ENCODE results near the gene AKT1S1. TPM values are rescaled to one million over a fixed set of nuclear protein-coding genes. Genes with fewer than 3 reads are reported as not detected.

The AKT1S1 gene
- total RNA-seq, 2 experiments from 2014 or later, result 15.1 to 15.8 TPM

DNA sequence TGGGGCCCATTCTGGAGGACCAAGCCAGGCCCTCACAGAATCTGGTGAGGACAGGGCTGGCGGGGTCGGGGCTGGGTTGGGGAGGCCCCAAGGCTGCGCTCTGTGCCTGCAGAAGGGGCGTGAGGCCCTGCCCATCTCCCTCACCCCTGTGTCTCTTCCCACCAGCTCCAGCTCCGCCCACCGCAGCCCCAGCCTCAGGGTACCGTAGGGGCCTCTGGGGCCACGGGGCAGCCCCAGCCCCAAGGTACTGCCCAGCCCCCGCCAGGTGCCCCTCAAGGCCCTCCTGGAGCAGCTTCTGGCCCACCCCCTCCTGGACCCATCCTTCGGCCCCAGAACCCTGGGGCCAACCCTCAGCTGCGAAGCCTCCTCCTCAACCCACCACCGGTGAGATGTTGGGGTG is 41.6 kb downstream of the AKT1S1 start:
- Mint-ChIP-seq H3K4me1 (ENCODE audit: low read depth) (no peaks in the 10 kb centered on the region), H3K4me3 (no peak overlapping the region), H3K9me3 (no peaks in the 10 kb centered on the region), H3K27me3 (no peaks in the 10 kb centered on the region), H3K27ac (no peak overlapping the region), H3K36me3 (ENCODE audit: low read depth) (peaks cover 51% of the 10 kb centered on the region)
- no peak for DNase-seq
- Histone ChIP-seq H3K9me3 (ENCODE audit: control insufficient read depth in 1 of 2, insufficient read depth in 1 of 2, low read length in 2 of 2) (no peaks in the 10 kb centered on the region), H3K4me3 (ENCODE audit: low read length) (no peak overlapping the region), H3K27me3 (ENCODE audit: control insufficient read depth in 1 of 2, insufficient read depth in 2 of 2, low read length in 2 of 2) (no peaks in the 10 kb centered on the region), H3K36me3 (ENCODE audit: insufficient read depth, low read length) (peaks cover 65% of the 10 kb centered on the region), H3K4me1 (ENCODE audit: insufficient read depth, low read length) (no peaks in the 10 kb centered on the region), H3K27ac (ENCODE audit: low read depth in 1 of 2, low read length in 2 of 2) (no peak overlapping the region)
- ChIA-PET CTCF (no interaction called here), POLR2A (interaction anchor here (1.1 kb wide), 1 partner anchor 32 kb away, joined by 4 read pairs; the partner anchor contains the start of gene PNKP)
- intact Hi-C loops (cut with DNase I, micrococcal nuclease), result no loop called here
- TF ChIP-seq, protein P1, sequence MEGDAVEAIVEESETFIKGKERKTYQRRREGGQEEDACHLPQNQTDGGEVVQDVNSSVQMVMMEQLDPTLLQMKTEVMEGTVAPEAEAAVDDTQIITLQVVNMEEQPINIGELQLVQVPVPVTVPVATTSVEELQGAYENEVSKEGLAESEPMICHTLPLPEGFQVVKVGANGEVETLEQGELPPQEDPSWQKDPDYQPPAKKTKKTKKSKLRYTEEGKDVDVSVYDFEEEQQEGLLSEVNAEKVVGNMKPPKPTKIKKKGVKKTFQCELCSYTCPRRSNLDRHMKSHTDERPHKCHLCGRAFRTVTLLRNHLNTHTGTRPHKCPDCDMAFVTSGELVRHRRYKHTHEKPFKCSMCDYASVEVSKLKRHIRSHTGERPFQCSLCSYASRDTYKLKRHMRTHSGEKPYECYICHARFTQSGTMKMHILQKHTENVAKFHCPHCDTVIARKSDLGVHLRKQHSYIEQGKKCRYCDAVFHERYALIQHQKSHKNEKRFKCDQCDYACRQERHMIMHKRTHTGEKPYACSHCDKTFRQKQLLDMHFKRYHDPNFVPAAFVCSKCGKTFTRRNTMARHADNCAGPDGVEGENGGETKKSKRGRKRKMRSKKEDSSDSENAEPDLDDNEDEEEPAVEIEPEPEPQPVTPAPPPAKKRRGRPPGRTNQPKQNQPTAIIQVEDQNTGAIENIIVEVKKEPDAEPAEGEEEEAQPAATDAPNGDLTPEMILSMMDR (IDR thresholded peaks at IDR 0.05), result no peak
- ATAC-seq (ENCODE audit: poor library complexity), result no peak

DNA sequence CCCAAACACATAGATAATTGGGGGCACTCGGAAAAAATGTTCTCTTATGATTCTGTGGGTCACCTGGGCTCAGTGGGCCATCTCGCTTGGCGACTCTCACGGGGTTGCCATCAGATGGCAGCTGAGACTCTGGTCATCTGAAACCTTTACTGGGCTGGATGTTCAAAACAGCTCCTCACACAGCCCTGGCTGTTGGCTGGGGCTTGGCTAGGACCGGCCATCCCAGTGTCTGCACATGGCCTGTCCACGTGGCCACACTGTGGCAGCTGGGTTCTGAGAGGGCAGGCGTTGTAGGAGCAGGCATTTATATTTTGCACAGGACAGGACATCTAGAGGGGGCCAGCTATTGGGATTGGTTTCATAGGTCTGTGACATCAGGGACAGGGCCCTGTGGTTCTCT is 43.6 kb downstream of the AKT1S1 start:
- DNase-seq, result no peak
- Histone ChIP-seq H3K4me1 (ENCODE audit: insufficient read depth, low read length) (no peaks in the 10 kb centered on the region), H3K27me3 (ENCODE audit: control insufficient read depth in 1 of 2, insufficient read depth in 2 of 2, low read length in 2 of 2) (no peaks in the 10 kb centered on the region), H3K4me3 (ENCODE audit: low read length) (no peak overlapping the region), H3K27ac (ENCODE audit: low read depth in 1 of 2, low read length in 2 of 2) (no peak overlapping the region), H3K36me3 (ENCODE audit: insufficient read depth, low read length) (peaks cover 84% of the 10 kb centered on the region), H3K9me3 (ENCODE audit: control insufficient read depth in 1 of 2, insufficient read depth in 1 of 2, low read length in 2 of 2) (no peaks in the 10 kb centered on the region)
- Mint-ChIP-seq H3K36me3 (ENCODE audit: low read depth) (peaks cover 49% of the 10 kb centered on the region), H3K27ac (no peak overlapping the region), H3K4me3 (no peak overlapping the region), H3K4me1 (ENCODE audit: low read depth) (no peaks in the 10 kb centered on the region), H3K27me3 (no peaks in the 10 kb centered on the region), H3K9me3 (no peaks in the 10 kb centered on the region)
- ChIA-PET POLR2A (no interaction called here), CTCF (no interaction called here)
- TF ChIP-seq, protein P1 (IDR thresholded peaks at IDR 0.05), result no peak
- ATAC-seq (ENCODE audit: poor library complexity), result no peak
- intact Hi-C loops (cut with DNase I, micrococcal nuclease), result no loop called here

DNA sequence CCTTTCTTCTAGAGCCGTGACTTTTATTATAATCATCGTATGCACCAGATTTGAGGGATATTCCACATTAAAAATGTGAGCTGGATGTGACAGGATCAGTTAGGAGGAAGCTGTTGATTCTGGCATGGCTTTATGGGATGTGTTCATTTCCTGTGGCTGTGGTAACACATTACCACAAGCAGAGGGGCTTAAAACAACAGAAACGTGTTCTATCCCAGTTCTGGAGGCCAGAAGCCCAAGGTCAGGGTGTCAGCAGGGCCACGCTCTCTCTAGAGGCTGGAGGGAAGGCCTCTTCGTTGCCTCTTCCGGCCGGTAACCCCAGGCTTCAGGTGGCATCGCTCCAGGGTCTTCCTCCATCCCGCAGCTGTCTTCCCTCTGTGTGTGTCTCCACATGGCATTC is 44.6 kb downstream of the AKT1S1 start:
- POLR2A ChIA-PET, result no interaction called here
- Mint-ChIP-seq H3K36me3 (ENCODE audit: low read depth) (peaks cover 49% of the 10 kb centered on the region), H3K4me1 (ENCODE audit: low read depth) (no peaks in the 10 kb centered on the region), H3K4me3 (no peak overlapping the region), H3K27me3 (no peaks in the 10 kb centered on the region), H3K9me3 (no peaks in the 10 kb centered on the region), H3K27ac (no peak overlapping the region)
- H3K27me3 ChIP-seq (ENCODE audit: control insufficient read depth in 1 of 2, insufficient read depth in 2 of 2, low read length in 2 of 2), result no peaks in the 10 kb centered on the region
- peaks cover 86% of the 10 kb centered on the region for H3K36me3 ChIP-seq (ENCODE audit: insufficient read depth, low read length)
- CTCF ChIA-PET, result no interaction called here
- H3K9me3 ChIP-seq (ENCODE audit: control insufficient read depth in 1 of 2, insufficient read depth in 1 of 2, low read length in 2 of 2), result no peaks in the 10 kb centered on the region
- intact Hi-C loops (cut with DNase I, micrococcal nuclease), result no loop called here
- ATAC-seq (ENCODE audit: poor library complexity) (no peak), DNase-seq (no peak)
- TF ChIP-seq, protein P1 (IDR thresholded peaks at IDR 0.05), result no peak
- H3K4me1 ChIP-seq (ENCODE audit: insufficient read depth, low read length), result no peaks in the 10 kb centered on the region
- H3K4me3 ChIP-seq (ENCODE audit: low read length), result no peak overlapping the region
- H3K27ac ChIP-seq (ENCODE audit: low read depth in 1 of 2, low read length in 2 of 2), result no peak overlapping the region
